K562 (cell line): ENCODE results near the gene NRSN2.

Experiments used
- CBX2 ChIP-seq: fragments of 200-600 bp; sonication (generic); IDR thresholded peaks from one replicate; pipeline ENCODE4 v1.6.1; 2012; ENCODE audit warnings: mild to moderate bottlenecking, low read length, inconsistent platforms; ENCODE audit not compliant: insufficient read depth, poor library complexity, severe bottlenecking
- E2F3 ChIP-seq: fragments of 250-450 bp; sonication (Bioruptor Pico); IDR thresholded peaks from 2 replicates; pipeline ENCODE4 v1.4.0; 2020; ENCODE audit warnings: mild to moderate bottlenecking
- FOXJ3 ChIP-seq: sonication (generic); formaldehyde crosslinking; IDR thresholded peaks from 2 replicates; pipeline ENCODE4 v1.4.0; 2020; ENCODE audit warnings: mild to moderate bottlenecking, missing genetic modification reagents
- HNRNPUL1 ChIP-seq: fragments of 200-400 bp; formaldehyde crosslinking; IDR thresholded peaks from 2 replicates; pipeline ENCODE4 v1.6.1; 2017; ENCODE audit warnings: low read length
- NCOA6 ChIP-seq: fragments of 450-650 bp; IDR thresholded peaks from 2 replicates; pipeline ENCODE4 v1.6.1; 2017; ENCODE audit warnings: mild to moderate bottlenecking
- NFXL1 ChIP-seq: fragments of 450-650 bp; formaldehyde crosslinking; IDR thresholded peaks from 2 replicates; pipeline ENCODE4 v1.4.0; 2021; ENCODE audit warnings: mild to moderate bottlenecking
- PCBP2 ChIP-seq: fragments of 200-400 bp; formaldehyde crosslinking; IDR thresholded peaks from 2 replicates; pipeline ENCODE4 v1.6.1; 2018; ENCODE audit warnings: low read length, low read depth, mild to moderate bottlenecking, moderate library complexity; ENCODE audit not compliant: poor library complexity, severe bottlenecking
- REST ChIP-seq, 2 experiments: fragments of 450-650 bp; formaldehyde crosslinking in 1 of 2; IDR thresholded peaks; 2 replicates each; pipeline versions ENCODE4 v1.4.0 to v1.6.1; 2014 to 2020; ENCODE audit warnings: mild to moderate bottlenecking in 2 of 2, borderline replicate concordance in 1 of 2, low read depth in 1 of 2
- SAP30 ChIP-seq: fragments of 200-600 bp; sonication (generic); IDR thresholded peaks from 2 replicates; pipeline ENCODE4 v1.6.1; 2012; ENCODE audit warnings: borderline replicate concordance, low read depth, mild to moderate bottlenecking, moderate library complexity, low read length, control low read depth, inconsistent platforms; ENCODE audit not compliant: insufficient read depth, poor library complexity, severe bottlenecking
- TCF7L2 ChIP-seq: fragments of 150-350 bp; IDR thresholded peaks from 2 replicates; pipeline ENCODE4 v1.6.1; 2016; ENCODE audit warnings: low read depth, mild to moderate bottlenecking, low read length, moderate library complexity
- ZNF12 ChIP-seq: sonication (generic); formaldehyde crosslinking; IDR thresholded peaks from 2 replicates; pipeline ENCODE4 v1.4.0; 2020; ENCODE audit warnings: mild to moderate bottlenecking, missing genetic modification reagents
- ZNF175 ChIP-seq: fragments of 200-800 bp; sonication (Bioruptor generic); IDR thresholded peaks from 2 replicates; pipeline ENCODE4 v1.6.1; 2016; ENCODE audit warnings: low read depth, mild to moderate bottlenecking, missing genetic modification characterization, missing compliant biosample characterization
- TF ChIP-seq, protein P1 (sequence below), 3 experiments: IDR thresholded peaks in 2 of 3; conservative IDR thresholded peaks in 1 of 3; 2 replicates each; pipeline ENCODE4 v1.5.1; 2011 to 2012; ENCODE audit warnings: low read length in 3 of 3, mild to moderate bottlenecking in 3 of 3, control low read depth in 2 of 3, improper control_type of control experiment in 1 of 3, inconsistent platforms in 1 of 3, low read depth in 1 of 3, mixed read lengths in 1 of 3, moderate library complexity in 1 of 3; ENCODE audit not compliant: insufficient read depth in 2 of 3

DNA sequence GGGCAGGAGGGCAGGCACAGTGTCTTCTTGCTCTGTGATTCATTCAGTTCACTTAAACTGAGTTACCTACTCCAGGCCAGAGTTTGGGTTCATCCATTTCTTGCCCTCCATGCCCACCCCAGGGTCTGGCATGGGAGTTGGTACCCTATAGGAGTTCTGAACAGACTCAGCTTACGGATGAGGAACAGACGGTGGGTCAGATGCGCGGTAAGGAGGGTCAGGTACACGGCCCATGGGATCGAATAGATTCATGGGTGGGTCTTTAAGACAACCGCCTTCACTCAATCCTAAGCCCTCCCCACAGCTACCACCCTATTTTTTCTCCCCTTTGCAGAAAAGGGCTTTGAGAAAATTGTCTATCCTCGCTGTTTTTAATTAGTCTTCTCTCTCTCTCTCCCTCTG, 20.6 kb downstream of the NRSN2 start:
- TF ChIP-seq ZNF12 (CRISPR knock-in tag), result no peak
- no peak for TF ChIP-seq CBX2
- no peak for TF ChIP-seq REST (IDR thresholded peaks at IDR 0.05; ENCODE audit: borderline replicate concordance)
- TF ChIP-seq REST (CRISPR knock-in tag; IDR thresholded peaks at IDR 0.05; ENCODE audit: low read depth), result no peak
- TF ChIP-seq, protein P1, sequence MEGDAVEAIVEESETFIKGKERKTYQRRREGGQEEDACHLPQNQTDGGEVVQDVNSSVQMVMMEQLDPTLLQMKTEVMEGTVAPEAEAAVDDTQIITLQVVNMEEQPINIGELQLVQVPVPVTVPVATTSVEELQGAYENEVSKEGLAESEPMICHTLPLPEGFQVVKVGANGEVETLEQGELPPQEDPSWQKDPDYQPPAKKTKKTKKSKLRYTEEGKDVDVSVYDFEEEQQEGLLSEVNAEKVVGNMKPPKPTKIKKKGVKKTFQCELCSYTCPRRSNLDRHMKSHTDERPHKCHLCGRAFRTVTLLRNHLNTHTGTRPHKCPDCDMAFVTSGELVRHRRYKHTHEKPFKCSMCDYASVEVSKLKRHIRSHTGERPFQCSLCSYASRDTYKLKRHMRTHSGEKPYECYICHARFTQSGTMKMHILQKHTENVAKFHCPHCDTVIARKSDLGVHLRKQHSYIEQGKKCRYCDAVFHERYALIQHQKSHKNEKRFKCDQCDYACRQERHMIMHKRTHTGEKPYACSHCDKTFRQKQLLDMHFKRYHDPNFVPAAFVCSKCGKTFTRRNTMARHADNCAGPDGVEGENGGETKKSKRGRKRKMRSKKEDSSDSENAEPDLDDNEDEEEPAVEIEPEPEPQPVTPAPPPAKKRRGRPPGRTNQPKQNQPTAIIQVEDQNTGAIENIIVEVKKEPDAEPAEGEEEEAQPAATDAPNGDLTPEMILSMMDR (IDR thresholded peaks at IDR 0.05 in 2 of 3, conservative IDR thresholded peaks at IDR 0.05 in 1 of 3; ENCODE audit: insufficient read depth in 2 of 3, low read depth in 1 of 3, low read length in 3 of 3), result no peak
- TF ChIP-seq HNRNPUL1, result no peak
- no peak; the same call in 1 of the 2 replicates for TF ChIP-seq ZNF175 (CRISPR knock-in tag)
- no peak for TF ChIP-seq NFXL1
- TF ChIP-seq TCF7L2, result no peak
- no peak for TF ChIP-seq FOXJ3 (CRISPR knock-in tag)
- no peak for TF ChIP-seq NCOA6
- TF ChIP-seq E2F3 (CRISPR knock-in tag), result no peak
- no peak for TF ChIP-seq SAP30
- no peak for TF ChIP-seq PCBP2
